Limb (tissue), 2 donors: Measurements from ENCODE around the gene CLIC2.

Experiments
- DNase-seq, 2 donors: peaks; one replicate each; pipeline ENCODE4 v3.0.0-alpha.2; 2016; ENCODE audit errors: extremely low spot score in 2 of 2

The CLIC2 gene

DNA sequence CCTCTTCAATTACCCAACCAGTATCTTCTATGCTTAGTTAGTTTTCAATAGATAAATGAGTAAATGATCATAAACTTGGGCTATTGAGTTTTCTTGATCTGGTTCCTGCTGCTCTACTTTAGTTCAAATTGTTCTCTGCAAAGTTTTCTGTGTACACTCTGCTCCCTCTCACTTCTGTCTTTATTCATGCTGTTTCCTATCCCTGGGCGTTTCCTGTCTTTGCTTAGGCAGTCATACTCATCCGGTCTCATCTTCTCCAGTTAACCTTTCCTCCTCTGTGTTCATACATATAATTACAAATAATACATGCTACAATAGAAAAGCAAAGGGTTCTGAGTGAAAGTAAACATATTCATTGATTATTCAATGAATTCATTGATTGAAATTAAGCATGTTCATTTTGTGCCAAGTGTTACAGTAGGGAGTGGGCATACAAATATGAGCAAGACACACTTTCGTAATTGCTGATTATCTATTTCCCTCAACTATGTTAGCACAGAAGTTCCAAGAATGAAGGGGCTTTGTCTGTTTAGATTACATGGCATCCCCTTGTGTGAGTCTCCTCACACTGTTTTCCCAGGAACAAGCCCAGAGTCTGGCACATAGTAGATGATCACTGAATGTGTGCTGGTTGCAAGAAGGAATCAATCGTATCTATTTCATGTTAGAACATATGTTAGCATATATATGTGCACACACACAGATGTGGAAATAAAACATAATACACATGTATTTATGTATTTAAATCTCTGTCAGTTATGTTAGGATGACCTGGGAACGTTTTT, 71.3 kb downstream of the CLIC2 start:
- DNase-seq: no peak

DNA sequence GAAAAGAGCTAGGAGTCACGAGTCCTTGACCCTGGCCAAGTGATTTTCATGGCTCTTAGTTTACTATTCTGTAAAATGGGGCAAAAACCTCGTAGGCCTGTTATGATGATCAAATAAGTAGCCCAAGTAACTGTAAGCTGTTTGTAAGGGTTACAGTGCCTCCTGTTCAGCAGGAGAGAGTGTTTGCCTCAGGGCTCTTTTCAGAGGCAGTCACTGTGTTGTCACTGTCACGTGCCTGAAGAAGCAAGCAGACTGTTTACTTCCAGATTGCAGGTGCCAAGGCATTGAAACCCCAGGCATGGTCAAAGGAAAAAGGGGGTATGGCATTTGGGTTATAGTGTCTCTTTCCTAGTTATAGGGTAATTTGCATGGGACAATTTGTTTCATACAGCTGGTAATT, 74.7 kb downstream of the CLIC2 start:
- DNase-seq: no peak

DNA sequence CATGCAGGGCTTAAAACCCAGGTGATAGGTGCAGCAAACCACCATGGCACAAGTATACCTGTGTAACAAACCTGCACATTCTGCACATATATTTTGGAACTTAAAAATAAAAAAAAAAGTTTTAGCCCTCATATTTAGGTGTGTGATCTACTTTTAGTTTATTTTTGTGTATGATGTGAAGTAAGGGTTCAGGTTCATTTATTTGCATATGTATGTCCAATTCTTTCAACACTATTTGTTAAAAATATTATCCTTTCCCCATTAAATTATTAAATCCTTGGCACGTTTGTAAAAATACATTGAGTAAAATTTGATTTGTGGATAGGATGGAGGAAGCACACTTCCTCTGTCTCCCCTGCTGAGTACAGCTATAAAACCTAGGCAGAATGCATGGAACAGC, 83.0 kb downstream of the CLIC2 start:
- DNase-seq: no peak

DNA sequence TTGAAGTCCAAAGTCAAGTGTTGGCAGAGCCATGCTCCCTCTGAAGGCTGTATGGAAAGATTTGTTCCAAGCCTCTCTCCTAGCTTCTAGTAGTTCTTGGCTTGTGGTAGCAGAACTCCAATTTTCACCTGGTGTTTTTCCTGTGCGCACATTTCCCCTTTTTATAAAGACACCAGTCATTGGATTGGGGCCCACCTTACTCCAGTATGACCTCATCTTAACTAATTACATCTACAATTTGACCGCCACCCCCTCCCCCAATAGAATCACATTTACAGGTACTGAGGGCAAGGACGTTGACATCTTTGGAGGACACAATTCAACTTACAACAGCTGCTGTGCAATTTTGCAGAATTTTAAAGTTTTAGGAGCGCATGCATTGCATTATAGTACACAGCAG, 86.9 kb downstream of the CLIC2 start:
- no peak for DNase-seq

DNA sequence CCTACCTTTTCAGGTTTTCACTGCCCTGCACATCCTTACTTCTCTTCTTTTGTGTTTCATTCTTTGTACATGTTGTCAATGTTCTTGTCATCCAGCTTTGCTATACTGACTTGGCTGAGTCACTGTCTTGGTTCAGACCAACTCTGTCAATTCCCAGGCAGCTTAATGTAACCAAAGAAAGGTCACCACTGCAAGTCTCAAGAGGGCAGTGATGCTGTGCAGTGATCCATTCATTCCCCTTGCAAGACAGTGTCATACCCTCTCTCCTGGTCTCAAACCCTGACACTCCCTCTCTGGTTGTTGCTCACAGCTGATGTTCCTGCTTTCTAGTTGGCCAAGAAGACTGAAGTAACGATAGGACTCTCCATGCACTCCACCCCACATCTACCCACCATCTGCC, 87.7 kb downstream of the CLIC2 start:
- no peak for DNase-seq

DNA sequence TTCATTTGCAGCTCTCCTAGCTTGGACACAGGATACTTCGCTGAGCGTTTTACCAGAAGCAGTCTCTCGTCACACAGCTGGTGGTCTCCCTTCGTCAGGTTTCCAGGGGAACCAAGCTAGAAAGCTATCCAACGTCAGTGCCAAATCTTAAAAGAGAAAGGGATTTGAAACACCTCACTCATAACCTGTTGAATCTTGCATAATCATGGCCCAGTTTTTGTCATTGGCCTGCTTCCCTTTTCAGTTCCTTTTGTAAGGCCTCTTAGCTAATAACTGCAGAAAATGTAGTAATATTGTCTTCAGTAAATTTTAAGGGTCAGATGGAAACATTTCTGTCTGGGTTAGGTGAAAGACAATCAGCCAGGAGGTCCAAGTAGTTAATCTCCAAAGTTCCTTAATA, 92.1 kb downstream of the CLIC2 start:
- no peak for DNase-seq

DNA sequence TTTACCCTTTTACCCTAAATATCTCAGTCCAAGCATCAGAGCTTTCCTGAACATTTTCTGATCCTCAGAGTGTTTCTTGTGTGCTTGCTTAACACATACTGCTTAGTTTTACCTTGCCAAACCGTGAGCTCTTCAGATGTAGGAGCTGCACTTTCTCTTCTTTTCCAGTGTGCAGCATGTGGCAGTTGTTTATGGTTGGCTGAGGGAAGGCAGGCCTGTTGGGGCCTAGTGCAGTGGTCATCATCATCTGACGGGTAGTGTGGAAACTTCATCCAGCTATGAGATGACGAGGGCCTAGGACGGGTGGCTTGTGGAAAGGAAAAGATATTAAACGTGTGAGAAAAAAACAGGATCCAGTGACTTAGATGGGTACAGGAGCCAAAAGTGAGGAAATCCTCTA, 96.7 kb downstream of the CLIC2 start:
- DNase-seq: no peak

DNA sequence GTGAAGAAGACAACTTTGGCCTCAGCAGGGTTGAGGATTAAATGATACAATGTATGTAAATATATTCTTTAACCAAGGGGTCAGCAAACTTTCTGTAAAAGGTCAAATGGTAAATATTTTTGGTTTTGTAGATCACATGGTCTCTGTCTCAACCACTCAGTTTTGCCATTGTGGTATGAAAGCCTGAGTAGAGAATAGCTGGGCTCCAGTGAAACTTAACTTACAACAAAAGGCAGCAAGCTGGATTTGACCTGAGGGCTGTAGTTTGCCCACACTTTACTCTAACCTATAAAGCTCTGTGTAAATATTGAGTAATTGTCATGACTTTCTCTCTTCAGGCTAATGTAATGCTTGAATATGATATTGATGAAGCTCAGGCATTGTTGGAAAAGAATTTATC, 98.5 kb downstream of the CLIC2 start:
- no peak for DNase-seq

DNA sequence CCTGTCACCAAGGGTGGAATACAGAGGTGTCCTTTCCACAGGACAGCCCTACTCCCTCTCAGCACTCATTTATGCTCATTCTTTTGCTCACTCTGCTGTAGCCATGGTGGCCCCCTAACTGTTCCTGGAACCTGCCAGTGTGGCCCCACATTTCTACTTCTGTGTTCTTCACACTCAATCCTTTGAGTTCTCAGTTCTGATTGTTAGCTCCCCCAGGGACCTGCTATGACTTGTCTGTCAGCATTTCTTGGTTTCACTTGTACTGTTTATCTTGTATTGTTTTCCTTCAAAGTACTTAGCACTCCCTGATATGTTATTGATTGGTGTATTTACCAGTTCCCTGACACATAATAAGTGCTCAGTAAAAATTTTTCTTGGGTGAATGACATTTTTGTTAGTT, 103.3 kb downstream of the CLIC2 start:
- DNase-seq: no peak
